Activated T-cell treated with anti-CD3 and anti-CD28 coated beads, Interleukin-2, amount 50 U/mL, for 4 hours (primary cell): ENCODE data around the gene AGBL1. TPM values are rescaled to one million over a fixed set of nuclear protein-coding genes. Genes with fewer than 3 reads are reported as not detected.

Experiments used
- ATAC-seq, 2 donors: fragments of 200-7000 bp; cut with Tn5 transposase; one replicate each; pipeline ENCODE4 v1.10.0; 2021
- DNase-seq: peaks from one replicate; pipeline ENCODE4 v3.0.0-alpha.2; 2020
- H3K27me3 Mint-ChIP-seq: one replicate; pipeline ENCODE4 v1.8.0; 2021; ENCODE audit warnings: low read depth, mixed read lengths
- H3K36me3 Mint-ChIP-seq: one replicate; pipeline ENCODE4 v1.8.0; 2022; ENCODE audit warnings: mixed read lengths; ENCODE audit not compliant: insufficient read depth
- H3K4me1 Mint-ChIP-seq: one replicate; pipeline ENCODE4 v1.8.0; 2021; ENCODE audit warnings: low read depth, mixed read lengths
- H3K4me3 Mint-ChIP-seq: one replicate; pipeline ENCODE4 v1.8.0; 2021; ENCODE audit warnings: mild to moderate bottlenecking, moderate library complexity, mixed read lengths
- H3K9me3 Mint-ChIP-seq: one replicate; pipeline ENCODE4 v1.8.0; 2021; ENCODE audit warnings: mixed read lengths
- total RNA-seq, 3 donors: library from RNA; stranded (reverse); gene quantifications; one replicate each; pipeline ENCODE4 v1.2.1, GENCODE V29; 2021

The AGBL1 gene
- total RNA-seq, 3 donors from 2014 or later = 0.05 TPM; not detected in 2

DNA sequence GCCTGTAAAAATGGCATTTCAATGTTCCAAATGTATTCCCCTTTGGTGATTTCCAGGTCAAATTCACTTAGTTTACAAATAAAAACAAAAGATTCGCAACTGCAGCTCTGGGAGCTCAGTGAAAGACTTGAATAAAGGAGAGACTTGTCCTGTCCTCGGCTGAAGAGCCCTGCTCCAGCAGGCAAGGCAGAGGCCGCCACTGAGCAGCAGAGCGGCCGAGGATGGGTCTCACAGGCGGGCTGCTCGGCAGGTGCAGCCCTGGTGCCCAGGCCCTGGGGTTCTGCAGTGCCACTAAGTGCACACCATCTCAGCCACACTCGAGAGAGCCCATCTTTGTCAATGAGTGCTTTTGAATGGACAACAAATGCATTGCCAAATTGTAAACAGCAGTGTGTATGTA lies 856.2 kb downstream of the AGBL1 start:
- DNase-seq = no peak
- Mint-ChIP-seq H3K36me3 (no peaks in the 10 kb centered on the region), H3K9me3 (no peaks in the 10 kb centered on the region), H3K4me1 (no peaks in the 10 kb centered on the region), H3K4me3 (no peak overlapping the region), H3K27me3 (peaks cover 7% of the 10 kb centered on the region)
- ATAC-seq = no peak

DNA sequence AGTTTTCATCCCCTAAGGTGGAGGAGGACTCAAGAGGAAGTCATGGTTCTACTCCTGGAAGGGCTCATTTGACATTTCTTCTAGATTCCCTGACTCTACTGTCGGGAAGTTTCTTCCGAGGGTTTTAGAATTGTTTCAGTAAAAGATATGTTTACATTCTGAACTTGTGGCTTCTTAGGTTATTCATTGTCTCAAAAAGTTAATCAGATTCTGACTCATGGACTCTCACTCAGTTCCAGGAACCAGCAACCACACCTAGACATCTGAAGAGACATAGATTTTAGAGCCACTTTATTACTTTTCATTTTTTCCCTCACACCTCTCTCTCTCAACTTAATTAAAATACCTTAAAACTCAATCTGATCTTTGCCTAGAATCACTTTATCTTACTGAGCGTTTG lies 862.6 kb downstream of the AGBL1 start:
- DNase-seq (no peak), ATAC-seq (peak in 1 of 2 donors; percentile 43)
- H3K4me1 Mint-ChIP-seq = no peaks in the 10 kb centered on the region
- H3K4me3 Mint-ChIP-seq = no peak overlapping the region
- H3K9me3 Mint-ChIP-seq = no peaks in the 10 kb centered on the region
- H3K27me3 Mint-ChIP-seq = peaks cover 4% of the 10 kb centered on the region
- H3K36me3 Mint-ChIP-seq = no peaks in the 10 kb centered on the region

DNA sequence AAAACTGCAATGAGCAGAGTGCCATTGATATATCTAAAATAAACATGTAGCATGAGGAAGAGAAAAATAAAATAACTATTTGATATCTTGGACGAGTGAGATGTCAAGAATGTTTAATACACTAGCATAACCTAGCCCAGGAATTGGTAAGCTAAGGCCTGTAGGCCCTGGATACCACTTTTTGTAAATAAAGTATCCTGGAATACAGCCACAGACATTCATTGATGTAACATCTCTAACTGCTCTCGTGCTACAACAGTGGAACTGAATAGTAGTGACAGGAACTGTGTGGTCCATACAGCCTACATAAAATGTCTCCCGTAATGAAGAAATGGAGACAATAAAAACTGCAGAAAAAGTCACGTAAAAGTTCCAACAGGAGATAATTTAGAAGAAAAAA lies 869.0 kb downstream of the AGBL1 start:
- ATAC-seq (no peak), DNase-seq (no peak)
- Mint-ChIP-seq H3K27me3 (no peaks in the 10 kb centered on the region), H3K9me3 (no peaks in the 10 kb centered on the region), H3K36me3 (no peaks in the 10 kb centered on the region), H3K4me3 (no peak overlapping the region), H3K4me1 (no peaks in the 10 kb centered on the region)

DNA sequence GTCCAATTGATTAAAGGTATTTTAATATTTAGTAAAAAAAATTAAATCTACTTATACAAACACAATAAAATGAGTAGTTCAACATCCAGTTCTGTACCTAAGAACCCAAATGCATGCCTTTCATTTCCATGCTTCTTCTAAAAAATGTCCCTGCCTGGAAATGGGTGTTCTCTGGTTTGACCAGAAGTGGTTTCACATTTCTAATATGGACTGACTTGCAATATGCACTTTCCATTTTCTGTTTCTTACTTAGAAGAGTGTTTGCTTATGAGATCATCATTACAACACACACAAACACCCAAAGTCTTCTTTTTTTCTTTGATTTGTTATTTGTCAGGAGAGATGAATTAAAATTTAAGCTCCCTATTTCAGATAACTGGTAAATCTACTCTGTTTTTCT lies 879.6 kb downstream of the AGBL1 start:
- no peaks in the 10 kb centered on the region for H3K36me3 Mint-ChIP-seq
- no peaks in the 10 kb centered on the region for H3K4me1 Mint-ChIP-seq
- H3K9me3 Mint-ChIP-seq = no peaks in the 10 kb centered on the region
- DNase-seq (no peak), ATAC-seq (no peak)
- H3K4me3 Mint-ChIP-seq = no peak overlapping the region
- H3K27me3 Mint-ChIP-seq = no peaks in the 10 kb centered on the region

DNA sequence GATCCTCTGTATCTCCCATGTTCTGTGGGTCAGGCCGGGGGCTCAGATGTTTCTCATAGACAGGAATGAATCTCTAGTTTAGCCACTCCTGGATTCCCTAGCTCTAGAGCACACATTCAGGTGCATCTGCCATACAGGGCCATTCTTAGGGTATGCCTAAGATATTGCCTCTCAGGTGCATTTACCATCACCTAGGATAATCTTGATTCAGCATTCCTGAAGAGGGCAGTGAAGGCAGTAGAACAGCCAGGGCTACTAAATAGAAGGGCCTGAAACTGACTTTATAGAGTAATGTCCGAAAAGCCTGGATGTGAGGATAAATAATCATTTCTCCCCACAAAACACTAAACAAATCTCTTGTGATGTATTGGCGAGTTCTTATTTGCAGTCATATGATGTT lies 882.0 kb downstream of the AGBL1 start:
- ATAC-seq (no peak), DNase-seq (no peak)
- no peaks in the 10 kb centered on the region for H3K27me3 Mint-ChIP-seq
- no peaks in the 10 kb centered on the region for H3K9me3 Mint-ChIP-seq
- no peaks in the 10 kb centered on the region for H3K4me1 Mint-ChIP-seq
- no peak overlapping the region for H3K4me3 Mint-ChIP-seq
- no peaks in the 10 kb centered on the region for H3K36me3 Mint-ChIP-seq

DNA sequence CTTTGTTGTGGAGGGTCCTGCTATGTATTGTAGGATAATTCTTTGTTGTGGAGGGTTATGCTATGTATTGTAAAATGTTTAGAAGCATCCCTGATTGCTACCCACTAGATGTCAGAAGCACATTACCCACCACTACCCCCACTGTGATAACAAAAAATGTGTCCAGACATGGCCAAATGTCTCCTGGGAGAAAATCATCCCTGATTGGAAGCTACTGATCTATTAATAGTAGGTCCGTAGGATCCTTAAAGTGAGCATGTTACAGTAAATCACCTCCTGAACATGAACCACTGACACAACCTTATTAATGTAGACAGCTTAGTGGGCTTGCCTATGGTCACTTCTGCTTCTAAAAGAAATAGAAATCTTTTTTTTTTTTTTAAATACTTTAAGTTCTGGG lies 884.6 kb downstream of the AGBL1 start:
- H3K4me1 Mint-ChIP-seq = no peaks in the 10 kb centered on the region
- DNase-seq = no peak
- no peaks in the 10 kb centered on the region for H3K27me3 Mint-ChIP-seq
- H3K9me3 Mint-ChIP-seq = no peaks in the 10 kb centered on the region
- ATAC-seq = no peak
- H3K36me3 Mint-ChIP-seq = no peaks in the 10 kb centered on the region
- no peak overlapping the region for H3K4me3 Mint-ChIP-seq

DNA sequence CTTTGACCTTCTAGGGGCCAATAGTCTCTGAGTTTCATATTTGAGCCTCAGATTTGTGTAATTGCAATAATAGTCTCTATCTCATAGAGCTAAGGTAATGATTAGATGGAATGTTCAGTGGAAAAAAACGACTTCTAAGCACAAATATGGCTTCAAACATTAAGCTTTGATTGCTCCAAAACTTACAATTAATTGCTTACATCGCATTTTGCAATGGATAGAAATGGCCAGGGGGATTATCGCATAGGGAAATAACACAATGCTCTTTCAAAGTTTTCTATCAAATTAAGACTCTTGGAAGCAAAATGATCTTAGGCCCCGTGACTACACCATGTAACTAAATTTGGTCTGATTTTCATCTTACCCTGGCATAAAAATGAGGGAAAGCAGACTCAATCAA lies 888.6 kb downstream of the AGBL1 start:
- no peaks in the 10 kb centered on the region for H3K36me3 Mint-ChIP-seq
- peaks cover 6% of the 10 kb centered on the region for H3K9me3 Mint-ChIP-seq
- H3K4me1 Mint-ChIP-seq = no peaks in the 10 kb centered on the region
- no peak for DNase-seq
- H3K4me3 Mint-ChIP-seq = no peak overlapping the region
- H3K27me3 Mint-ChIP-seq = no peaks in the 10 kb centered on the region
- no peak for ATAC-seq

DNA sequence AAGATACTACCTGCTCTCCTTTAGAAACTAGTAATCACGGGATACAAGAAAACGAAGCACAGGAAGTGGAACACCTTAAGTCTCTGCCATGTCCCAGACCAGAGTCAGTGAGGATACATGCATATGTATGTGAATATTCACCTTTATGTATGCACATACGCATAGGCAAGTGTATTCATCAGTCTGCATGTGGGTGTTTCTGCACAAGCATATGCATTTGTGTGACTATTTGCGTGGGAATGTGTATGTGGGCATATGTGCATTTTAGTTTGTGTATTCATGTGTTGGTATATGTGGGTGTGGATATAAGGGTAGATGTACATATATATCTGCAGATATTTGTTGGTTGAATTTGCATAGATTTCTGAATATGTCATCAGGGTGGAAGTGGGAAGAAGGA lies 889.7 kb downstream of the AGBL1 start:
- no peaks in the 10 kb centered on the region for H3K27me3 Mint-ChIP-seq
- H3K4me1 Mint-ChIP-seq = no peaks in the 10 kb centered on the region
- no peaks in the 10 kb centered on the region for H3K36me3 Mint-ChIP-seq
- H3K4me3 Mint-ChIP-seq = no peak overlapping the region
- no peak for ATAC-seq
- peaks cover 6% of the 10 kb centered on the region for H3K9me3 Mint-ChIP-seq
- no peak for DNase-seq

DNA sequence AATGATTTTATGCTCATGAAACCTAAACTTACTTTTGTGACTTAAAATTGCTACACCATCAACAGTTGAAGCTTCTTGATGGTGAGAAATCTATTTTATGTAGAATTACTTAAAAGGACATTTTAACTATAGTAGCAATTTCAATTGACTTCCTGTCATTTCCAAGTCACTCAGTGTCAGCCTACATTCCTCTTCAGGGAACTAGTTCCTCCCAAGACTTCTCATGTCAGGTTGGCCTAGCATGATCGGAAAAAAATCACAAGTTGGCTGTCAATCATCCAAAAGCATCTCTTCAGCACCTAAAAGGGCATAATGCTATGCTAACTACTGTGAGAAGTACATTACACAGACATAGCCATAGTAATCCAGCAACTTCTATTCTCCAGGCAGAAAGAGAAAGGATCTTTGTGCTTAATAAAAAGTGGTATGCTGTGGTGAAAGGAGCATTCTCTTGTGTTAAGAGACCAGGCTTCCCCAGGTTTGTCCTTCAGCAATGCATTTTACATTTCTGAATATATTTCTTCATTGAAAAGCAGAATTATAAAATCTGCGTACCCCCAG lies 893.7 kb downstream of the AGBL1 start:
- Mint-ChIP-seq H3K4me1 (no peaks in the 10 kb centered on the region), H3K4me3 (no peak overlapping the region), H3K27me3 (no peaks in the 10 kb centered on the region), H3K9me3 (peaks cover 6% of the 10 kb centered on the region), H3K36me3 (no peaks in the 10 kb centered on the region)
- no peak for ATAC-seq
- no peak for DNase-seq

DNA sequence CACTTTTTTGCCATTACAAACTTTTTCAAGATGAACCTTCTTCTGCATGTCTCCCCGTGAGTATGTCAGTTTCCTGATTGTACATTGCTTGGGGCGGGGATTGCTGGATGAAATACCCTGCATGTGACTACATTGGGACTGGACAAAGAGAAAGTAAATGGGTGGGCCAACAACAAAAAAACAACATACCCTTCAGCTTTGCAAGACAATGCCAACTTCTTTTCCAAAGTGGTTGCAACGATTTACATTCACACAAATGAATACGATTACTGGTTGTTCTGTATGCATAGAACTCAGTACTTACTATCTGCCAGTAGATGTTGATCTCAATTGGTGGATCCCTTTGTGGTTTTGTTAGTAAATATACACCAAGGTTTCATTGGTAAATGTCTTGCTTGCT lies 908.4 kb downstream of the AGBL1 start:
- H3K4me1 Mint-ChIP-seq = no peaks in the 10 kb centered on the region
- DNase-seq (no peak), ATAC-seq (no peak)
- no peak overlapping the region for H3K4me3 Mint-ChIP-seq
- H3K9me3 Mint-ChIP-seq = no peaks in the 10 kb centered on the region
- peaks cover 13% of the 10 kb centered on the region for H3K27me3 Mint-ChIP-seq
- H3K36me3 Mint-ChIP-seq = no peaks in the 10 kb centered on the region

DNA sequence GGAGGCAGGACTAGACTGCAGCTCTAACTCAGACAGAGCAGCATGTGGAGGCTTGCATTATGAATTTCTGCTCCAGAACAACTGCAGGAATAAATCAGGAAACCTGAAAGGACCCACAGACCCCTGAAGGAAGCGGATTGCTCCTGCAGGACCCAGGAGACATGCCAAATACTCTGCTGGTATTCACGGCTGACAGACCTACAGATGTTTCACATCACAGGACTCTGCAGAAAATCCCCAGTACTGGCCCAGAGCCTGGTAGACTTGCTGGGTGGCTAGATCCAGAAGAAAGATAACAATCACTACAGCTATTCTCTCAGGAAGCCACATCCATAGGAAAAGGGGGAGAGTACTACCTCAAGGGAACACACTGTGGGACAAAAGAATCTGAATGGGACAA lies 942.1 kb downstream of the AGBL1 start:
- peaks cover 20% of the 10 kb centered on the region for H3K9me3 Mint-ChIP-seq
- no peak overlapping the region for H3K4me3 Mint-ChIP-seq
- H3K36me3 Mint-ChIP-seq = no peaks in the 10 kb centered on the region
- ATAC-seq (no peak), DNase-seq (no peak)
- H3K27me3 Mint-ChIP-seq = no peaks in the 10 kb centered on the region
- H3K4me1 Mint-ChIP-seq = no peaks in the 10 kb centered on the region

DNA sequence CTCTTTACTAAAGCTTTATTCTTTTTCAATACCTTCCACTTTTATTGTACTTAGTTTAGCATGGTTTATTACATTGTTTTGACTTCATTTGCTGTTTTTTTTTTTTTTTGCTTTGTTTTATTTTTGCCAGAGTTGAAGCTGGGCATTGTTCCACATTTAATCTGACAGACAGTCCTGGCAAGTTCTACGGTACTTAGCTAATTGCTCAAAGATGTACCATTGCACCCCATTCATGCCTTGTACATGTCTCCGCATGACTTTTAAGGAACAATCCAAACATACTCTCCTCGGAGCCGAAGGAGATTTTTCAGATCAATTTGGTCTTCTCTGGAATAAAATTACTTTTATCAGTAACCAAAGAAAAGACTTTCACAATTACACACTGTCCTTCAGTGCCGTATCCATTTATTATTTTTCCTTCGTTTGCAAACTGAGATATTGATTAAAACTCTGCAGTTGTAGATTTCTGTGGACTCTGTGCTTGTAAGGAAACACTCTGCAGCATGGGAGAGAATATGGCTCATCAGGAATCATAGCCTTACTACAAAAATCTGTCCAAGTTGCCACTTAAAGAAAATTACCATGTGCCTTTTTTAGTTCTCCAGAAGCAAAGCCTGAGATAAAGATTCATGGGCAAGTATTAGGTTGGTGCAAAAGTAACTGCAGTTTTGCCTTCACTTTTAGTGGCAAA lies 952.0 kb downstream of the AGBL1 start:
- Mint-ChIP-seq H3K27me3 (peaks cover 5% of the 10 kb centered on the region), H3K4me3 (no peak overlapping the region), H3K36me3 (no peaks in the 10 kb centered on the region)

DNA sequence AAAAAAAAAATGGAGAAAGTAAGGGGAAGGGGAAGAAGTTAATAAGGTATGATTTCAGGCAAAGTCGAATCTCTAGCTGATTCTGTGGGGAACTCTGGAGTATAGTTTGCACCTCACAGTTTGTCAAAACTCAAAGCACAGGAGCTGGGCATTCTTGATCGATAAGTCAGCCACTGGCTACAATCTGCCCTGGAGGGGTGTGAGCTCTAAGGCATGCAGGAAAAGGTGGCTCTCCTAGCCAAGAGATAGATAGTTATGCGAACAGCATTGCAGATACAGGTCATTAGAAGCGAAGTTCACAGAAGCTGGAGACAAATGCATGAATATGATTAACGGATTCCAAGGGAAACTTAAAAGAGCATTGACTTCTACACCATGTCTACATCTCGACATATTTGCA lies 952.6 kb downstream of the AGBL1 start:
- no peak for DNase-seq

More for the DNA sequence above, 952.0 kb downstream of the AGBL1 start:
- Mint-ChIP-seq H3K4me1 (no peaks in the 10 kb centered on the region), H3K9me3 (peaks cover 4% of the 10 kb centered on the region)
- ATAC-seq (no peak), DNase-seq (no peak)

DNA sequence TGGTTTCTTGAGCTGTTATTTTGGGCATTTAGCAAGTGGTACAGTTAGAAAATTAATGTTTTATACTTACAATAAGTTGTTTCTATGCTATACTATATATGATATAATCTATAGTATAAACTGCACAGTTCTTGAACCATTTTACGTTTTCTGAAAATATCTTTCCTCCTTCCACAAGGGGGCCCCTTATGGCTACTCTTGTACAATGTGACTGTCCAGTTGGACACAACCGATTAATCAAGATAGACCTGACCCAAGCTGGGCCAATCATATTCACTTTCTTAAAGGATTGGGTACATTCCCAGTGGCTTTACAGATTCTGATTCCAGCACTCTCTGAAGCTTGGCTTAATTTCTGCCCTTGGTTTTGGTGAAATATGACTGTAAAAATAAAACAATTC lies 953.4 kb downstream of the AGBL1 start:
- no peak overlapping the region for H3K4me3 Mint-ChIP-seq
- peaks cover 5% of the 10 kb centered on the region for H3K27me3 Mint-ChIP-seq
- no peaks in the 10 kb centered on the region for H3K36me3 Mint-ChIP-seq
- DNase-seq = no peak
- no peaks in the 10 kb centered on the region for H3K4me1 Mint-ChIP-seq
- no peaks in the 10 kb centered on the region for H3K9me3 Mint-ChIP-seq
- no peak for ATAC-seq

More for the DNA sequence above, 952.6 kb downstream of the AGBL1 start:
- Mint-ChIP-seq H3K36me3 (no peaks in the 10 kb centered on the region), H3K27me3 (peaks cover 5% of the 10 kb centered on the region), H3K4me3 (no peak overlapping the region), H3K9me3 (no peaks in the 10 kb centered on the region), H3K4me1 (no peaks in the 10 kb centered on the region)
- no peak for ATAC-seq

DNA sequence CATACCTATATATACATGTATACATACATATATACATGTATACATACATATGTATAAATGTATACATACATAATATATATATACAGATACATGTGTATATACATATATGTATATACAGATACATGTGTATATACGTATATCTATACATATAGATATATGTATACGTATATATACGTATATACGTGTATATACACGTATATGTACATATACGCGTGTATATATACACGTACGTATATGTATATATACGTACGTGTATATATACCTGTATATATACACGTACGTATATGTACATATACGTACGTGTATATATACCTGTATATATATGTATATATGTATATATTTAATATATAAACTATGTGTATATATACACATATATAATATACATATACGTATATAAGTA lies 955.2 kb downstream of the AGBL1 start:
- Mint-ChIP-seq H3K4me3 (no peak overlapping the region), H3K4me1 (no peaks in the 10 kb centered on the region), H3K9me3 (no peaks in the 10 kb centered on the region), H3K36me3 (no peaks in the 10 kb centered on the region), H3K27me3 (peaks cover 9% of the 10 kb centered on the region)
- ATAC-seq (no peak), DNase-seq (no peak)
